CD4-positive, alpha-beta T cell treated with Interleukin-1 beta for 1 hour (primary cell): ENCODE results near the gene MYZAP.

ENCODE experiments used
- DNase-seq, 2 donors: peaks; one replicate each; pipeline ENCODE4 v3.0.0-alpha.2; 2020 to 2022

Gene MYZAP

GRCh38 chr15:57631386-57632110 is 39.8 kb downstream of the MYZAP start:
- no peak for DNase-seq

- DNase-seq = no peak
Measured at GRCh38 chr15:57634290-57634689, 42.6 kb downstream of the MYZAP start.

- no peak for DNase-seq
Measured at GRCh38 chr15:57635300-57635909, 43.7 kb downstream of the MYZAP start.

- DNase-seq = no peak
Measured at GRCh38 chr15:57637846-57638245, 46.1 kb downstream of the MYZAP start.

- no peak for DNase-seq
Measured at GRCh38 chr15:57639306-57639705, 47.6 kb downstream of the MYZAP start.

GRCh38 chr15:57640930-57641682 is 49.4 kb downstream of the MYZAP start:
- no peak for DNase-seq

GRCh38 chr15:57643826-57644225 is 52.1 kb downstream of the MYZAP start:
- no peak for DNase-seq

- no peak for DNase-seq
Measured at GRCh38 chr15:57646087-57646486, 54.4 kb downstream of the MYZAP start.

- DNase-seq = no peak
Measured at GRCh38 chr15:57647071-57647790, 55.5 kb downstream of the MYZAP start.

GRCh38 chr15:57647791-57648130 is 56.1 kb downstream of the MYZAP start:
- DNase-seq = no peak

GRCh38 chr15:57649138-57649537 is 57.4 kb downstream of the MYZAP start:
- DNase-seq = no peak

- no peak for DNase-seq
Measured at GRCh38 chr15:57651445-57651844, 59.7 kb downstream of the MYZAP start.

- DNase-seq = no peak
Measured at GRCh38 chr15:57652481-57652880, 60.8 kb downstream of the MYZAP start.

GRCh38 chr15:57654153-57654852 is 62.6 kb downstream of the MYZAP start:
- DNase-seq = no peak

- DNase-seq = no peak
Measured at GRCh38 chr15:57655053-57655452, 63.3 kb downstream of the MYZAP start.

GRCh38 chr15:57655809-57656208 is 64.1 kb downstream of the MYZAP start:
- no peak for DNase-seq

GRCh38 chr15:57656434-57656833 is 64.7 kb downstream of the MYZAP start:
- DNase-seq = no peak

GRCh38 chr15:57657619-57658018 is 65.9 kb downstream of the MYZAP start:
- DNase-seq = no peak

- no peak for DNase-seq
Measured at GRCh38 chr15:57662091-57662744, 70.5 kb downstream of the MYZAP start.

GRCh38 chr15:57662802-57663201 is 71.1 kb downstream of the MYZAP start:
- no peak for DNase-seq

- no peak for DNase-seq
Measured at GRCh38 chr15:57663262-57663661, 71.6 kb downstream of the MYZAP start.

- DNase-seq = no peak
Measured at GRCh38 chr15:57665194-57665593, 73.5 kb downstream of the MYZAP start.
